Parathyroid adenoma (tissue), 2 donors: ENCODE data around the gene SF3B3.

ENCODE experiments used
- H2AFZ ChIP-seq: fragments of 300-600 bp; sonication (generic); one replicate; pipeline ENCODE4 v1.7.0; 2017; ENCODE audit warnings: antibody characterized with exemption, mild to moderate bottlenecking
- H3K27ac ChIP-seq: fragments of 300-600 bp; sonication (generic); one replicate; pipeline ENCODE4 v1.7.0; 2017
- H3K27me3 ChIP-seq: fragments of 300-600 bp; sonication (generic); one replicate; pipeline ENCODE4 v1.7.0; 2017; ENCODE audit warnings: low read length; ENCODE audit not compliant: control insufficient read depth, insufficient read depth
- H3K36me3 ChIP-seq: fragments of 300-600 bp; sonication (generic); one replicate; pipeline ENCODE4 v1.7.0; 2017; ENCODE audit warnings: low read length; ENCODE audit not compliant: control insufficient read depth, insufficient read depth
- H3K4me1 ChIP-seq: fragments of 300-600 bp; sonication (generic); one replicate; pipeline ENCODE4 v1.7.0; 2017; ENCODE audit warnings: control low read depth
- H3K4me2 ChIP-seq: fragments of 300-600 bp; sonication (generic); one replicate; pipeline ENCODE4 v1.7.0; 2017; ENCODE audit warnings: low read length
- H3K4me3 ChIP-seq: fragments of 300-600 bp; sonication (generic); one replicate; pipeline ENCODE4 v1.7.0; 2017; ENCODE audit warnings: low read depth, low read length
- H3K79me2 ChIP-seq: fragments of 300-600 bp; sonication (generic); one replicate; pipeline ENCODE4 v1.7.0; 2017; ENCODE audit warnings: control low read depth
- H3K9ac ChIP-seq: fragments of 300-600 bp; sonication (generic); one replicate; pipeline ENCODE4 v1.7.0; 2017; ENCODE audit warnings: mild to moderate bottlenecking
- H3K9me3 ChIP-seq: fragments of 300-600 bp; sonication (generic); one replicate; pipeline ENCODE4 v1.7.0; 2017; ENCODE audit warnings: low read length; ENCODE audit not compliant: control insufficient read depth
- TF ChIP-seq, protein P1 (sequence below): fragments of 300-600 bp; sonication (generic); IDR thresholded peaks from one replicate; pipeline ENCODE4 v1.7.0; 2017; ENCODE audit warnings: antibody characterized with exemption, mild to moderate bottlenecking
- donor health status: primary hyperparathyroidism.

Gene SF3B3

DNA sequence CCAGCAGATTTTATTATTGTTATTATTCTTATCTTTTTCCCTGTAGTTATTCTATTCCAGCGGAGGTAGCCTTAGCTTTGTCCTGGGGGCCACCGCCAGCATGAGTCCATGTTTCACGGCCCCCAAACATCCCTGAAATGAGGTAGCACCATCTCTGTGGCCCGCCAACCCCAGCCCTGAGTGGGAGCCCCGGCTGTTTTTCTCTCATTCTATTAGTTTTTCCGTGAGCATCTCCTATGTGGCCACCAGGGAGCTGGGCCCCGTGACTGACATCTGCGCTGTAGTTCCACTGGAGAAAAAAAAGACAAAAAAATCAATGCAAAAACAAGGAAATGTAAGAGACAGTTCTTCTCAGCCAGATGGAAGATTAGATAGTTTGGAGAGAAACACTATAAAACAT, 79.2 kb downstream of the SF3B3 start:
- Histone ChIP-seq H2AFZ (no peak overlapping the region), H3K4me1 (peaks cover 20% of the 10 kb centered on the region), H3K4me3 (no peak overlapping the region), H3K79me2 (no peaks in the 10 kb centered on the region), H3K9me3 (no peaks in the 10 kb centered on the region), H3K27me3 (no peaks in the 10 kb centered on the region), H3K9ac (no peak overlapping the region), H3K4me2 (no peak overlapping the region), H3K36me3 (no peaks in the 10 kb centered on the region), H3K27ac (no peak overlapping the region)
- TF ChIP-seq, protein P1, sequence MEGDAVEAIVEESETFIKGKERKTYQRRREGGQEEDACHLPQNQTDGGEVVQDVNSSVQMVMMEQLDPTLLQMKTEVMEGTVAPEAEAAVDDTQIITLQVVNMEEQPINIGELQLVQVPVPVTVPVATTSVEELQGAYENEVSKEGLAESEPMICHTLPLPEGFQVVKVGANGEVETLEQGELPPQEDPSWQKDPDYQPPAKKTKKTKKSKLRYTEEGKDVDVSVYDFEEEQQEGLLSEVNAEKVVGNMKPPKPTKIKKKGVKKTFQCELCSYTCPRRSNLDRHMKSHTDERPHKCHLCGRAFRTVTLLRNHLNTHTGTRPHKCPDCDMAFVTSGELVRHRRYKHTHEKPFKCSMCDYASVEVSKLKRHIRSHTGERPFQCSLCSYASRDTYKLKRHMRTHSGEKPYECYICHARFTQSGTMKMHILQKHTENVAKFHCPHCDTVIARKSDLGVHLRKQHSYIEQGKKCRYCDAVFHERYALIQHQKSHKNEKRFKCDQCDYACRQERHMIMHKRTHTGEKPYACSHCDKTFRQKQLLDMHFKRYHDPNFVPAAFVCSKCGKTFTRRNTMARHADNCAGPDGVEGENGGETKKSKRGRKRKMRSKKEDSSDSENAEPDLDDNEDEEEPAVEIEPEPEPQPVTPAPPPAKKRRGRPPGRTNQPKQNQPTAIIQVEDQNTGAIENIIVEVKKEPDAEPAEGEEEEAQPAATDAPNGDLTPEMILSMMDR, result no peak

DNA sequence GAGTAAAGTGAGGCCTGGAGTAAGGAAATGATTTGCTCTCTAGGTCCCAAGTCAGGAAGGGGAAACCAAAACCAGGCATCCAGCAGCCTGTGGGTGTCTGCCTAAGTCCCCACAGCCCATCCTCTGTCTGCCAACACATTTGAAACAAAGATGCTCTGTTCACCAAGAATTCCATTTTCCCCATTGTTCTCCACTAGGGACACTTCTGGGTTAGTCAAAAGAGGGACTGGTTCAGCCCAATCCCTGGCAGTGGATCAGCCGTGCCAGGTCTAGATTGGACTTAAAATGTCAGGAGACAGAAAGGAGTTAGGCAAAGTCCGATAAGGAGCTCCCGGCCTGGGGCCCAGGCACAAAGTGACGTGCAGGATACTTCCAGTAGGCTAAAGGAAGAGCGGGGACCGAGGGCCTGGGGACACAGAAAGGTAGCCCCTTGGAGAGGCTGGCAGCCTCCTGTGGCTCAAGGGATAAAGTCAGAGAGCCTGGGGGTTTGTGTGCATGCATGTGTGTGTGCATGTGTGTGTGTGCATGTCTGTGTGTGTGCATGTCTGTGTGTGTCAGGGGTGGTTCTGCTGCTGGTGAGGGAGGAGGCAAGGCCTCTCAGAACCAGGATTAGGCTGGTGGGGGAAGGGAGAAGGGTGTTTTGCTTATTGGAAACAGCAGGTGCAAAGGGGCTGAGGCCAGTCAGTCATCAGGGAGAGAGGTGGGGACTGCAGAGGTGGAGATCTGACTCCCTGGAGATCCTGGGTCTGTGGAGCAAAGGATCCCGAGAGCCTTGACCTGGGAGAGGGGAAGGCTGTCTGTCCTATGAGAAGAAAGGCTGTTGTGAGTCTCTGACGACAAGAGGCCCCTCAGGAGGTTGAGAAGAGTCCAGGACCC, 81.0 kb downstream of the SF3B3 start:
- no peak overlapping the region for H3K4me2 ChIP-seq
- H3K36me3 ChIP-seq, result no peaks in the 10 kb centered on the region
- no peak overlapping the region for H3K27ac ChIP-seq
- TF ChIP-seq, protein P1, result no peak
- no peak overlapping the region for H3K4me3 ChIP-seq
- H3K9ac ChIP-seq, result no peak overlapping the region
- H3K27me3 ChIP-seq, result no peaks in the 10 kb centered on the region
- H3K9me3 ChIP-seq, result no peaks in the 10 kb centered on the region
- no peak overlapping the region for H2AFZ ChIP-seq
- no peaks in the 10 kb centered on the region for H3K79me2 ChIP-seq
- H3K4me1 ChIP-seq, result peaks cover 7% of the 10 kb centered on the region

DNA sequence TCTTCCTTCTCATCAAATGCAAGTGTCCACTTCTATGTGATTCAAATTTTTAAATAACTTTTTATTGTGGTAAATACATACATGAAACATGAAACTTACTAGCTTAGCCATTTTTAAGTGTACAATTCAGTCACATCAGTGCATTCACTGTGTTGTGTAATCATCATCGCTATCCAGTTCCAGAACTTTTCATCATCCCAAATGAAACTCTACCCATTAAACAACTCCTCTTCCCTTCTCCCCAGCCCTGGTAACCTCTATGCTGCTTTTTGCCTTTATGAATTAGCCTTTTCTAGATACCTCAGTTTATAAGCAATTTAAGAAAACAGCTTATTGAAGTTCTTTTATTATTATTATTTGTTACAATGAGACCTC, 81.7 kb downstream of the SF3B3 start:
- Histone ChIP-seq H3K36me3 (no peaks in the 10 kb centered on the region), H3K9ac (no peak overlapping the region), H3K27ac (no peak overlapping the region), H3K4me1 (peaks cover 4% of the 10 kb centered on the region), H3K4me2 (no peak overlapping the region), H3K4me3 (no peak overlapping the region), H2AFZ (no peak overlapping the region), H3K9me3 (no peaks in the 10 kb centered on the region), H3K79me2 (no peaks in the 10 kb centered on the region), H3K27me3 (no peaks in the 10 kb centered on the region)
- TF ChIP-seq, protein P1, result no peak

DNA sequence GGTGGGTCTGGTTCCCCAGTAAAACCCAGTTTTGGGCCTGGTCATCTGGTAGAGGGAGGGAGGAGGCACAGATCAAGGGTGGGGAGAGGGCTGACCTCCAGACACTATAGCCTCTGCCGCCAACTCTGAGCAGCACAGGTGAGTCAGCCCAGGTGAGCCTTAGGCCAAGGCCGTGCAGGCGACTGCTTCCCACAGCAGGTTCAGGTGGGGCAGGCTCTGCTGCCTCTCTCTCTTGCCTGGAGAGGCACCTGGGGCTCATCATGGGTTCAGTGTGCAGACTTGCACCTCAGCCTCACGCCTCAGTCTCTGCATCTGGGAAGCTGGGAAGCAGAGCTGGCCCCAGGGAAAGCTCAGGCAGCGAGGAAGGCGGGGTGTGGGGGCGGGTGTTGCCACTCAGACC, 84.9 kb downstream of the SF3B3 start:
- TF ChIP-seq, protein P1, result no peak
- no peaks in the 10 kb centered on the region for H3K36me3 ChIP-seq
- no peaks in the 10 kb centered on the region for H3K4me1 ChIP-seq
- no peak overlapping the region for H3K27ac ChIP-seq
- H2AFZ ChIP-seq, result no peak overlapping the region
- no peak overlapping the region for H3K9ac ChIP-seq
- H3K27me3 ChIP-seq, result no peaks in the 10 kb centered on the region
- H3K4me2 ChIP-seq, result no peak overlapping the region
- H3K79me2 ChIP-seq, result no peaks in the 10 kb centered on the region
- no peaks in the 10 kb centered on the region for H3K9me3 ChIP-seq
- no peak overlapping the region for H3K4me3 ChIP-seq
